PFSK-1 (cell line): ENCODE measurements around the gene OR6S1.

Experiments used
- REST ChIP-seq, 2 experiments: IDR thresholded peaks; 2 replicates each; pipeline versions ENCODE4 v1.6.1 to v1.8.0; 2011 to 2012; ENCODE audit warnings: low read depth in 2 of 2, low read length in 2 of 2, control low read depth in 1 of 2, inconsistent platforms in 1 of 2, mild to moderate bottlenecking in 1 of 2, moderate library complexity in 1 of 2; ENCODE audit not compliant: insufficient read depth in 1 of 2
- SIN3A ChIP-seq: IDR thresholded peaks from 2 replicates; pipeline ENCODE4 v1.6.1; 2012; ENCODE audit warnings: mild to moderate bottlenecking, low read length, moderate library complexity, borderline replicate concordance; ENCODE audit not compliant: insufficient read depth

- no peak for TF ChIP-seq SIN3A
- no peak for TF ChIP-seq REST (IDR thresholded peaks at IDR 0.05; ENCODE audit: insufficient read depth in 1 of 2, low read depth in 2 of 2, low read length in 2 of 2)
Observed at GRCh38 chr14:20657216-20658211, 16.0 kb upstream of the OR6S1 start.
